ENCODE results near the gene ZNF778. TPM values are rescaled to one million over a fixed set of nuclear protein-coding genes. Genes with fewer than 3 reads are reported as not detected.

Gene ZNF778
- total RNA-seq, 4 donors from 2014 or later, result 7.4 to 30.2 (median 15.9) TPM

- DNase-seq, result no peak
- H3K36me3 ChIP-seq, result no peaks in the 10 kb centered on the region
These were observed 62.4 kb downstream of the ZNF778 start for GRCh38 chr16:89279666-89280481.

GRCh38 chr16:89280546-89281188, 63.2 kb downstream of the ZNF778 start:
- Histone ChIP-seq H3K36me3 (no peaks in the 10 kb centered on the region), H3K9me3 (no peaks in the 10 kb centered on the region), H3K27me3 (no peaks in the 10 kb centered on the region), H3K27ac (no peak overlapping the region), H3K4me3 (no peak overlapping the region), H3K4me1 (no peaks in the 10 kb centered on the region)
- no peak for DNase-seq
- TF ChIP-seq POLR2A (IDR thresholded peaks at IDR 0.05), result no peak
- TF ChIP-seq, protein P1, sequence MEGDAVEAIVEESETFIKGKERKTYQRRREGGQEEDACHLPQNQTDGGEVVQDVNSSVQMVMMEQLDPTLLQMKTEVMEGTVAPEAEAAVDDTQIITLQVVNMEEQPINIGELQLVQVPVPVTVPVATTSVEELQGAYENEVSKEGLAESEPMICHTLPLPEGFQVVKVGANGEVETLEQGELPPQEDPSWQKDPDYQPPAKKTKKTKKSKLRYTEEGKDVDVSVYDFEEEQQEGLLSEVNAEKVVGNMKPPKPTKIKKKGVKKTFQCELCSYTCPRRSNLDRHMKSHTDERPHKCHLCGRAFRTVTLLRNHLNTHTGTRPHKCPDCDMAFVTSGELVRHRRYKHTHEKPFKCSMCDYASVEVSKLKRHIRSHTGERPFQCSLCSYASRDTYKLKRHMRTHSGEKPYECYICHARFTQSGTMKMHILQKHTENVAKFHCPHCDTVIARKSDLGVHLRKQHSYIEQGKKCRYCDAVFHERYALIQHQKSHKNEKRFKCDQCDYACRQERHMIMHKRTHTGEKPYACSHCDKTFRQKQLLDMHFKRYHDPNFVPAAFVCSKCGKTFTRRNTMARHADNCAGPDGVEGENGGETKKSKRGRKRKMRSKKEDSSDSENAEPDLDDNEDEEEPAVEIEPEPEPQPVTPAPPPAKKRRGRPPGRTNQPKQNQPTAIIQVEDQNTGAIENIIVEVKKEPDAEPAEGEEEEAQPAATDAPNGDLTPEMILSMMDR (IDR thresholded peaks at IDR 0.05), result no peak
- intact Hi-C loops (cut with DNase I; ENCODE audit: low total_unique reads), result no loop called here

More at GRCh38 chr16:89279666-89280481, 62.4 kb downstream of the ZNF778 start:
- Histone ChIP-seq H3K27ac (no peak overlapping the region), H3K4me1 (no peaks in the 10 kb centered on the region), H3K27me3 (no peaks in the 10 kb centered on the region), H3K9me3 (no peaks in the 10 kb centered on the region), H3K4me3 (no peak overlapping the region)
- TF ChIP-seq, protein P1 (IDR thresholded peaks at IDR 0.05), result no peak
- TF ChIP-seq POLR2A (IDR thresholded peaks at IDR 0.05), result no peak
- intact Hi-C loops (cut with DNase I; ENCODE audit: low total_unique reads), result no loop called here

GRCh38 chr16:89281189-89281577, 63.7 kb downstream of the ZNF778 start:
- H3K36me3 ChIP-seq, result no peaks in the 10 kb centered on the region
- no peak for DNase-seq
- no peaks in the 10 kb centered on the region for H3K9me3 ChIP-seq
- intact Hi-C loops (cut with DNase I; ENCODE audit: low total_unique reads), result no loop called here
- H3K4me3 ChIP-seq, result no peak overlapping the region
- no peaks in the 10 kb centered on the region for H3K27me3 ChIP-seq
- no peaks in the 10 kb centered on the region for H3K4me1 ChIP-seq
- no peak for TF ChIP-seq POLR2A (IDR thresholded peaks at IDR 0.05)
- TF ChIP-seq, protein P1 (IDR thresholded peaks at IDR 0.05), result no peak
- H3K27ac ChIP-seq, result no peak overlapping the region

GRCh38 chr16:89281829-89282228, 64.3 kb downstream of the ZNF778 start:
- DNase-seq, result no peak
- no peak for TF ChIP-seq POLR2A (IDR thresholded peaks at IDR 0.05)
- TF ChIP-seq, protein P1 (IDR thresholded peaks at IDR 0.05), result no peak
- no peaks in the 10 kb centered on the region for H3K4me1 ChIP-seq
- H3K27me3 ChIP-seq, result no peaks in the 10 kb centered on the region
- intact Hi-C loops (cut with DNase I; ENCODE audit: low total_unique reads), result no loop called here
- H3K36me3 ChIP-seq, result no peaks in the 10 kb centered on the region
- no peak overlapping the region for H3K4me3 ChIP-seq
- no peaks in the 10 kb centered on the region for H3K9me3 ChIP-seq
- H3K27ac ChIP-seq, result no peak overlapping the region

DNA sequence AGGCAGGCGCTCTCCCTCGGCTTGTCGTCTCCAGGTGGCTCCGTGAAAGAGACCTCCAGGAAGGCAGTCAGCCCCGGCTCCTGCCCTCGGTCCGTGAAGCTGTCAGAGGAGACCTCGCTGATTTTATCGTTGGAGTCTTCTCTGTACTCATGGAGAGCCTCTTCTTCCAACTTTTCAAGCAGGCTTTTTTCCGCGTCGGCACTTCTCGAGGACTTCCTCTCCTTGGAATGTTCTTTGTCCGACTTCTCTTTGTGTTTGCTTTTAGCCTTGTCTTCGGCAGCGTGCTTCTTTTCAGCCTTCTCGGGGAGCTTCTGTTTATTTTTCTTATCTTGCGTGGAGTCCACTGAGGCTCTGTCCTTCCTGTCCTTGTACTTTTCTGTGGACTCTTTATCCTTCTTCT, 65.0 kb downstream of the ZNF778 start:
- no peak overlapping the region for H3K4me3 ChIP-seq
- intact Hi-C loops (cut with DNase I; ENCODE audit: low total_unique reads), result no loop called here
- no peaks in the 10 kb centered on the region for H3K36me3 ChIP-seq

More for the DNA sequence above, 65.0 kb downstream of the ZNF778 start:
- Histone ChIP-seq H3K27ac (no peak overlapping the region), H3K27me3 (no peaks in the 10 kb centered on the region), H3K9me3 (no peaks in the 10 kb centered on the region), H3K4me1 (no peaks in the 10 kb centered on the region)
- TF ChIP-seq POLR2A (IDR thresholded peaks at IDR 0.05), result no peak
- TF ChIP-seq, protein P1 (IDR thresholded peaks at IDR 0.05), result no peak
- DNase-seq, result no peak

All from uterus (tissue), 4 donors.